Uterus (tissue), 2 donors: ENCODE results near the gene NAT10.

ENCODE experiments used
- CTCF ChIP-seq, 4 experiments: fragments of 200-600 bp in 2 of 4; fragments of 450-650 bp in 2 of 4; sonication (generic) in 2 of 4; IDR thresholded peaks; one replicate each; pipeline ENCODE4 v1.5.1; 2016 to 2019; ENCODE audit warnings: antibody characterized with exemption in 4 of 4, mild to moderate bottlenecking in 2 of 4, moderate library complexity in 1 of 4
- POLR2A ChIP-seq, 2 donors: fragments of 450-650 bp; IDR thresholded peaks; one replicate each; pipeline ENCODE4 v1.6.1; 2016; ENCODE audit warnings: antibody characterized with exemption in 2 of 2, mild to moderate bottlenecking in 1 of 2, moderate library complexity in 1 of 2

- TF ChIP-seq CTCF (IDR thresholded peaks at IDR 0.05) = no peak
- TF ChIP-seq POLR2A (IDR thresholded peaks at IDR 0.05) = no peak
These were observed 33.4 kb upstream of the NAT10 start for GRCh38 chr11:34072041-34072440.
